IMR-90 (cell line): Measurements from ENCODE around the gene MUCL3. TPM values are rescaled to one million over a fixed set of nuclear protein-coding genes. Genes with fewer than 3 reads are reported as not detected.

Experiments used
- ATAC-seq: fragments of 200-7000 bp; cut with Tn5 transposase; 2 replicates; pipeline ENCODE4 v1.9.1; 2020; ENCODE audit warnings: low read depth, mild to moderate bottlenecking, moderate library complexity
- BruUV-seq: library from RNA; stranded (reverse); fragments of 400-500 nt; replicated peaks from 2 replicates; lab custom pipeline; 2021; lab: Mats Ljungman, UMichigan
- CTCF ChIA-PET: fragments of 300-600 bp; formaldehyde crosslinking; extraction: SDS; loops from one replicate; lab custom pipeline; 2021; ENCODE audit warnings: antibody characterized with exemption; lab: Yijun Ruan, JAX
- POLR2A ChIA-PET: fragments of 300-600 bp; sonication (Branson Sonifier 250); formaldehyde crosslinking; loops from one replicate; lab custom pipeline; 2022; ENCODE audit warnings: antibody characterized with exemption; ENCODE audit not compliant: unreplicated experiment; lab: Charles Lee
- DNase-seq: peaks from one replicate; pipeline ENCODE4 v3.0.0; 2013
- H2AFZ ChIP-seq: replicated peaks from 2 replicates; pipeline ENCODE3; 2013; ENCODE audit warnings: low read length, mild to moderate bottlenecking; ENCODE audit not compliant: poor library complexity
- H2AK5ac ChIP-seq: 2 replicates; pipeline ENCODE4 v1.6.1; 2013; ENCODE audit warnings: low read depth, low read length, inconsistent platforms
- H2AK9ac ChIP-seq: replicated peaks from 2 replicates; pipeline ENCODE3; 2013; ENCODE audit warnings: mild to moderate bottlenecking, low read depth, low read length, moderate library complexity; ENCODE audit not compliant: poor library complexity
- H2BK120ac ChIP-seq: 2 replicates; pipeline ENCODE4 v1.6.1; 2013; ENCODE audit warnings: low read depth, low read length, inconsistent platforms
- H2BK15ac ChIP-seq: 3 replicates; pipeline ENCODE4 v1.6.1; 2013; ENCODE audit warnings: low read depth, low read length, inconsistent platforms
- H2BK20ac ChIP-seq: 2 replicates; pipeline ENCODE4 v1.6.1; 2013; ENCODE audit warnings: low read depth, mild to moderate bottlenecking, inconsistent platforms, low read length, moderate library complexity
- H2BK5ac ChIP-seq: 2 replicates; pipeline ENCODE4 v1.6.1; 2013; ENCODE audit warnings: mild to moderate bottlenecking, low read depth, low read length, inconsistent platforms; ENCODE audit not compliant: poor library complexity, severe bottlenecking
- H3K14ac ChIP-seq: replicated peaks from 2 replicates; pipeline ENCODE4 v1.6.1; 2013; ENCODE audit warnings: low read depth, low read length, inconsistent platforms
- H3K18ac ChIP-seq: 2 replicates; pipeline ENCODE4 v1.6.1; 2013; ENCODE audit warnings: low read depth, low read length, control low read depth
- H3K23ac ChIP-seq: 2 replicates; pipeline ENCODE4 v1.6.1; 2013; ENCODE audit warnings: low read depth, low read length, inconsistent platforms
- H3K27ac ChIP-seq: 2 replicates; pipeline ENCODE4 v1.5.1; 2013; ENCODE audit warnings: mild to moderate bottlenecking, control low read depth, low read length; ENCODE audit not compliant: insufficient read depth
- H3K27me3 ChIP-seq: 2 replicates; pipeline ENCODE4 v1.6.1; 2013; ENCODE audit warnings: low read length; ENCODE audit not compliant: control insufficient read depth, insufficient read depth
- H3K36me3 ChIP-seq: 2 replicates; pipeline ENCODE4 v1.6.1; 2013; ENCODE audit warnings: low read length, mixed read lengths; ENCODE audit not compliant: control insufficient read depth, insufficient read depth
- H3K4ac ChIP-seq: 2 replicates; pipeline ENCODE4 v1.6.1; 2013; ENCODE audit warnings: low read depth, low read length, inconsistent platforms
- H3K4me1 ChIP-seq: 2 replicates; pipeline ENCODE4 v1.6.1; 2013; ENCODE audit warnings: low read length, mixed read lengths; ENCODE audit not compliant: control insufficient read depth, insufficient read depth
- H3K4me2 ChIP-seq: 2 replicates; pipeline ENCODE4 v1.6.1; 2013; ENCODE audit warnings: low read depth, mild to moderate bottlenecking, control low read depth, low read length, moderate library complexity
- H3K4me3 ChIP-seq: 2 replicates; pipeline ENCODE4 v1.5.1; 2013; ENCODE audit warnings: low read depth, mild to moderate bottlenecking, control low read depth, low read length, moderate library complexity; ENCODE audit not compliant: insufficient read depth
- H3K56ac ChIP-seq: 2 replicates; pipeline ENCODE4 v1.6.1; 2013; ENCODE audit warnings: low read length, inconsistent platforms; ENCODE audit not compliant: insufficient read depth; ENCODE audit errors: extremely low read depth
- H3K79me1 ChIP-seq, 2 experiments: 2 replicates each; pipeline ENCODE4 v1.6.1; 2013; ENCODE audit warnings: low read length in 2 of 2, inconsistent platforms in 1 of 2, low read depth in 1 of 2
- H3K9ac ChIP-seq: 2 replicates; pipeline ENCODE4 v1.6.1; 2013; ENCODE audit warnings: low read depth, low read length, control low read depth
- H3K9me1 ChIP-seq: 2 replicates; pipeline ENCODE4 v1.6.1; 2013; ENCODE audit warnings: low read length, inconsistent platforms; ENCODE audit not compliant: insufficient read depth
- H3K9me3 ChIP-seq: 2 replicates; pipeline ENCODE4 v1.6.1; 2013; ENCODE audit warnings: low read length; ENCODE audit not compliant: control insufficient read depth, insufficient read depth
- H4K20me1 ChIP-seq: 2 replicates; pipeline ENCODE4 v1.6.1; 2013; ENCODE audit warnings: low read length, inconsistent platforms; ENCODE audit not compliant: insufficient read depth
- H4K5ac ChIP-seq: 2 replicates; pipeline ENCODE4 v1.6.1; 2013; ENCODE audit warnings: mild to moderate bottlenecking, low read depth, low read length, control low read depth
- H4K8ac ChIP-seq, 2 experiments: 2 replicates each; pipeline ENCODE4 v1.6.1; 2013; ENCODE audit warnings: low read depth in 2 of 2, low read length in 2 of 2, control low read depth in 1 of 2, inconsistent platforms in 1 of 2
- H4K91ac ChIP-seq: 2 replicates; pipeline ENCODE4 v1.6.1; 2013; ENCODE audit warnings: low read depth, low read length, inconsistent platforms; ENCODE audit not compliant: insufficient read depth
- BHLHE40 ChIP-seq: fragments of 150-350 bp; IDR thresholded peaks from 2 replicates; pipeline ENCODE4 v1.6.1; 2016; ENCODE audit warnings: mild to moderate bottlenecking, low read depth, low read length
- CEBPB ChIP-seq: IDR thresholded peaks from 2 replicates; pipeline ENCODE4 v1.6.1; 2012; ENCODE audit warnings: low read depth, low read length, improper control_type of control experiment
- CHD1 ChIP-seq: IDR thresholded peaks from 2 replicates; pipeline ENCODE4 v1.6.1; 2012; ENCODE audit warnings: low read depth, low read length, improper control_type of control experiment
- CTCF ChIP-seq: conservative IDR thresholded peaks from 2 replicates; pipeline ENCODE4 v1.5.1; 2012; ENCODE audit warnings: mild to moderate bottlenecking, low read depth, low read length, improper control_type of control experiment
- ELK1 ChIP-seq: fragments of 150-350 bp; IDR thresholded peaks from 2 replicates; pipeline ENCODE4 v1.6.1; 2016; ENCODE audit warnings: low read depth, mild to moderate bottlenecking, low read length, moderate library complexity, borderline replicate concordance
- FOS ChIP-seq: fragments of 150-350 bp; IDR thresholded peaks from 2 replicates; pipeline ENCODE4 v1.6.1; 2016; ENCODE audit warnings: low read depth, low read length
- MAFK ChIP-seq: IDR thresholded peaks from 2 replicates; pipeline ENCODE4 v1.6.1; 2012; ENCODE audit warnings: low read depth, low read length, improper control_type of control experiment
- MAZ ChIP-seq: IDR thresholded peaks from 2 replicates; pipeline ENCODE4 v1.6.1; 2012; ENCODE audit warnings: low read depth, mild to moderate bottlenecking, low read length, improper control_type of control experiment, moderate library complexity, borderline replicate concordance
- MXI1 ChIP-seq: IDR thresholded peaks from 2 replicates; pipeline ENCODE4 v1.6.1; 2012; ENCODE audit warnings: low read depth, mild to moderate bottlenecking, low read length, moderate library complexity, borderline replicate concordance
- NFE2L2 ChIP-seq: fragments of 150-350 bp; IDR thresholded peaks from 2 replicates; pipeline ENCODE4 v1.6.1; 2016; ENCODE audit warnings: low read depth, mild to moderate bottlenecking, low read length
- POLR2A ChIP-seq: IDR thresholded peaks from 2 replicates; pipeline ENCODE4 v1.6.1; 2012; ENCODE audit warnings: mild to moderate bottlenecking, low read depth, low read length
- RAD21 ChIP-seq: IDR thresholded peaks from 2 replicates; pipeline ENCODE4 v1.6.1; 2012; ENCODE audit warnings: low read length, improper control_type of control experiment
- RCOR1 ChIP-seq: IDR thresholded peaks from 2 replicates; pipeline ENCODE4 v1.6.1; 2012; ENCODE audit warnings: mild to moderate bottlenecking, low read length, improper control_type of control experiment; ENCODE audit not compliant: insufficient replicate concordance
- RFX5 ChIP-seq: IDR thresholded peaks from 2 replicates; pipeline ENCODE4 v1.8.0; 2012; ENCODE audit warnings: low read depth, mild to moderate bottlenecking, low read length, moderate library complexity
- SMC3 ChIP-seq: fragments of 150-350 bp; IDR thresholded peaks from 2 replicates; pipeline ENCODE4 v1.6.1; 2016; ENCODE audit warnings: low read depth, mild to moderate bottlenecking, antibody characterized with exemption, low read length, moderate library complexity
- USF2 ChIP-seq: fragments of 150-350 bp; IDR thresholded peaks from 2 replicates; pipeline ENCODE4 v1.6.1; 2017; ENCODE audit warnings: mild to moderate bottlenecking, antibody characterized with exemption, low read length, low read depth
- WGBS, 2 experiments: methylation state at CpG; one replicate each; pipeline versions ENCODE4 v1.1.5 to v1.1.7; 2013; ENCODE audit warnings: missing lambda C conversion rate in 2 of 2; ENCODE audit not compliant: insufficient read length in 1 of 2; ENCODE audit errors: extremely low coverage in 2 of 2; 5-methylcytosine and 5-hydroxymethylcytosine counted together
- dilution Hi-C: fragments of 300-500 bp; cut with HindIII; formaldehyde crosslinking; loops from one replicate; pipeline ENCODE4 v1.14.3; 2018; ENCODE audit warnings: low sequenced_read_pairs; ENCODE audit not compliant: unreplicated experiment
- in situ Hi-C: fragments of 300-500 bp; cut with MboI; formaldehyde crosslinking; loops from 3 replicates; pipeline ENCODE4 v1.14.3; 2019; ENCODE audit warnings: low sequenced_read_pairs, inconsistent platforms, mixed read lengths
- intact Hi-C: fragments of 100-400 bp; cut with micrococcal nuclease; formaldehyde crosslinking; loops from 2 replicates; pipeline ENCODE4 v1.10.0; 2022
- polyA plus RNA-seq, 3 experiments: library from polyadenylated mRNA; depleted of rRNA; stranded (reverse); fragments of >200 nt; gene quantifications; 2 replicates each; pipeline ENCODE4 v1.2.3, GENCODE V29; 2012; ENCODE audit warnings: low replicate concordance in 1 of 3
- total RNA-seq: library from RNA; depleted of rRNA; stranded (reverse); fragments of >200 nt; gene quantifications from 2 replicates; pipeline ENCODE4 v1.2.3, GENCODE V29; 2012

Gene MUCL3
- total and polyA plus RNA-seq, 2 of the 4 experiments (the other 2 are of a cell fraction), result not detected

- Histone ChIP-seq H2AK9ac (no peak overlapping the region), H4K8ac (no peak overlapping the region), H3K27ac (no peak overlapping the region), H3K36me3 (peaks cover 73% of the 10 kb centered on the region), H2AFZ (no peak overlapping the region), H3K9ac (no peak overlapping the region), H4K20me1 (no peaks in the 10 kb centered on the region; the same call in 1 of the 2 replicates), H3K4me1 (peaks cover 4% of the 10 kb centered on the region; the same call in 1 of the 2 replicates), H3K14ac (no peak overlapping the region), H3K4me2 (no peak overlapping the region), H3K27me3 (no peaks in the 10 kb centered on the region), H2AK5ac (no peak overlapping the region), H3K9me1 (no peaks in the 10 kb centered on the region), H3K23ac (no peak overlapping the region), H3K18ac (no peak overlapping the region), H3K79me1 (peaks cover 3 to 26% of the 10 kb centered on the region in 2 experiments), H2BK15ac (no peak overlapping the region), H2BK20ac (no peak overlapping the region), H3K4ac (no peak overlapping the region), H2BK120ac (no peak overlapping the region), H3K9me3 (no peaks in the 10 kb centered on the region), H2BK5ac (no peak overlapping the region), H4K91ac (no peak overlapping the region), H3K56ac (no peak overlapping the region), H3K4me3 (no peak overlapping the region), H4K5ac (no peak overlapping the region)
- TF ChIP-seq MXI1, result no peak
- TF ChIP-seq SMC3, result no peak
- TF ChIP-seq BHLHE40, result no peak
- TF ChIP-seq MAFK, result no peak
- TF ChIP-seq POLR2A, result no peak
- TF ChIP-seq USF2, result no peak
- no peak for TF ChIP-seq CHD1
- TF ChIP-seq RCOR1, result no peak
- no peak for TF ChIP-seq ELK1
- no peak for TF ChIP-seq CTCF
- no peak for TF ChIP-seq NFE2L2
- TF ChIP-seq FOS, result no peak
- TF ChIP-seq RAD21, result no peak
- no peak for TF ChIP-seq CEBPB
- TF ChIP-seq MAZ, result no peak
- no peak for TF ChIP-seq RFX5
- POLR2A ChIA-PET, result no interaction called here
- WGBS, 2 experiments, result 90% methylated on average over 3 of the region's 8 CpGs; no CpG with 5 or more reads in 1 of the 2 experiments
- ATAC-seq, result no peak
- in situ Hi-C loops (no loop called here), dilution Hi-C loops (no loop called here), intact Hi-C loops (no loop called here)
- no TSS peak for BruUV-seq
- CTCF ChIA-PET, result no interaction called here
- DNase-seq, result no peak
These were observed 47.1 kb upstream of the MUCL3 start for GRCh38 chr6:30893666-30894065.
